Stimulated activated CD8-positive, alpha-beta memory T cell treated with anti-CD3 and anti-CD28 coated beads, Interleukin-12 subunit alpha, Interleukin-12 subunit beta, amount 100 ng/mL, for 24 hours (primary cell): ENCODE data around the gene GORASP2.

ENCODE experiments used
- DNase-seq: peaks from one replicate; pipeline ENCODE4 v3.0.0-alpha.2; 2020; ENCODE audit errors: extremely low read depth

The GORASP2 gene

GRCh38 chr2:170999654-171000053 lies 70.6 kb downstream of the GORASP2 start:
- DNase-seq: no peak

- no peak for DNase-seq
Measured at GRCh38 chr2:171004363-171004762, 75.3 kb downstream of the GORASP2 start.

GRCh38 chr2:171004833-171005232 lies 75.8 kb downstream of the GORASP2 start:
- DNase-seq: no peak

GRCh38 chr2:171008550-171009205 lies 79.6 kb downstream of the GORASP2 start:
- no peak for DNase-seq

- DNase-seq: no peak
Measured at GRCh38 chr2:171009386-171009785, 80.3 kb downstream of the GORASP2 start.

GRCh38 chr2:171013851-171014250 lies 84.8 kb downstream of the GORASP2 start:
- no peak for DNase-seq

GRCh38 chr2:171016125-171016524 lies 87.1 kb downstream of the GORASP2 start:
- DNase-seq: no peak
